GM18526 (cell line): ENCODE data around the gene MKI67.

Source experiments
- POLR2A ChIP-seq: IDR thresholded peaks from 3 replicates; pipeline ENCODE4 v1.6.1; 2011; ENCODE audit not compliant: insufficient read length; ENCODE audit errors: extremely low read depth

MKI67 gene

GRCh38 chr10:128152741-128153580 is 26.7 kb upstream of the MKI67 start:
- no peak for TF ChIP-seq POLR2A

DNA sequence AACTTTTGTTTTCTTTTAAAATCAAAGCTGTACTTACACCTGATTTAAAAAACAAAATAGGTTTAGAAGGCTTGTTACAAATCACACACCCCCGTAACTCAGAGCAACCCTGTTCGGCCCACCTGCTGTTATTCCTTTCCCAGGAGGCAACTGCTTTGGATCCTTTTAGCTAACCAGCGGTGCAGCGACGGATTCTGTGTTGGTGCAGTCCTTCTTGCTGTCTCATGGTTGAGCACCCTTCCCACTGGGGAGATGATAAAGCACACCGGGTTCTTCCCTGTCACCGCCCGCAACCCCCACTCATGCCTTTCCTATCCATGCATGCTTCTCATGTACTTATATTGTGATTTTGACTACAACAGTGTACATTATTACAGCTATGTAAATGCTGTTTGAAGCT is 24.8 kb upstream of the MKI67 start:
- TF ChIP-seq POLR2A: no peak

DNA sequence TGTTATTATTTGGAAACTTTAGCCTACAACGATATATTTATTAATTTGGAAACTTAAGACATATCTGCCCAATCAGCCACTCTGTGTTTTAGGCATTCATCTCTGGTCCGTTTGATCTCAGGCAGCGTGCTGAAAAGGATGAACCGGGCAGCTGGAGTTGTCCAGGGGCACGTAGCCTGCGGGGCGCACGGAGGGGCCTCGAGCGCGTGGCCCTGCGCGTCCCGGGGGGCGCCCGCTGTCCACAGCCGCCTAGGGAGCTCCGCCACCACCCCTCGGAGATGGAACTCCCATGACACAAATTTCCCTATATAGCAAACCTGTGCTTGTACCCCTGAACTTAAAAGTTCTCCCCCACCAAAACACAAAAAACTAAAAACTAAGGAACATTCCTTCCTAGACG is 24.3 kb upstream of the MKI67 start:
- no peak for TF ChIP-seq POLR2A

DNA sequence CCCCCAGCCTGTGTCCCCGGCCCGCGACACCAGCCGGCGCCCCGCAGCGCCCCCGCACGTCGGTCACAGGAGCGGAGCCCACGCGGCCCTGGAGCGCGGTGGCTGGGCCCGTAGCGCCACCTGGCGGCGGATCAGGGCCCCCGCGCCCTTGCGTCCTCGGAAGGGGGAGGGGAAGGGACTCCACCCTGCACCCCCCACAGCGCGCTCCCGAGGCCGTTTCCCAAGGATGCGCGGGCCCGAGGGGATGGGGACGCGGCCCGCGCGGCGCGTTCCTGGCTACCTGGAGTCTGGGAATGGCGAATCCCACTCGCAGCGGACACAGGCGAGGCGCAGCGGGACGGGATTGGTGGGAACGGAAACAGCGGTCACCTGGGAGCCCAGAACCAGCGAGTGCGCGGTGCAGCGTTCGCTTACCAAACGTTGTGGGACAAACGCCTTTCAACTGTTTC is 23.8 kb upstream of the MKI67 start:
- TF ChIP-seq POLR2A: no peak

DNA sequence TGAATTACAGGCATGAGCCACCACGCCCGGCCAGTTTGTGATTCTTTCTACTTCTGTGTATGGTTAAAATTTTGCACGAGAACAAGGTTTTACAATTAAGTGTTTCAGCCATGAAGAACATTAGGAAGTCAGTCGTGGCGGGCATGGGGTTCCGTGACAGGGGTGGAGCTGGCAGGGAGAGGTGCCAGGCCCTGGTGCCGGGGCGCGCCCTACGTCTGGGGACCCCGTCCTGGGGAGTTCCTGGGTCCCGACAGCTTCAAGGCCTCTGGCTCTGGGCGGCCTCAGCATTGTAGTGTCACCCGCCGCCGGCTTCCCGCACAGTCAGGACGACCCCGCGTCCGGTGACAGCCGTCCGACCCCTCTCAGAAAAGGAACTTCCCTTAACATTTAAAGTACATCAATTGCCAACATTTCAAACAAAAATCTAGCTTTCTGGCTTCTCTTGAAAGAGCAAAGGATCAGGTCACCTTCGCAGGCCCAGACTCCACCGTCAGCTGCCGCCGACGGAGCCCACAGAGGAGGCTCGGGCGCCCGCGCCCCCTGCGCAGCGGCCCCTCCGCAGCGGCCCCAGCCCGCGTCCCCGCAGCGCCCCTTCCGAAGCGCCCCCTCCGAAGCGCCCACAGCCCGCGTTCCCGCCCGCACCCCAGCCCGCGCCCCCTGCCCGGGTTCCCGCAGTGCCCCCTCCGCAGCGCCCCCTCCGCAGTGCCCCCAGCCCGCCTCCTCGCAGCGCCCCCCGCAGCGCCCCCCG is 23.2 kb upstream of the MKI67 start:
- TF ChIP-seq POLR2A: no peak

GRCh38 chr10:128147669-128148068 is 21.4 kb upstream of the MKI67 start:
- TF ChIP-seq POLR2A: no peak

DNA sequence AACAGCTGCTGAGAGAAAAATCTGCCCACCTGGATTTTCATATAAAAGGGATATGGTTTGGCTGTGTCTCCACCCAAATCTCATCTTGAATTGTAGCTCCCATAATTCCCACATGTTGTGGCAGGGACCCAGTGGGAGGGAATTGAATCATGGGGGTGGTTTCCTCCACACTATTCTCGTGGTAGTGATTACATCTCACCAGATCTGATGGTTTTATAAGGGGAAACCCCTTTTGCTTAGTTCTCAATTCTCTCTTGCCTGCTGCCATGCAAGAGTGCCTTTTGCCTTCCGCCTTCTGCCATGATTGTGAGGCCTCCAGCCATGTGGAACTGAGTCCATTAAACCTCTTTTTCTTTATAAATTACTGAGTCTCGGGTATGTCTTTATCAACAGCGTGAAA is 20.8 kb upstream of the MKI67 start:
- TF ChIP-seq POLR2A: no peak

DNA sequence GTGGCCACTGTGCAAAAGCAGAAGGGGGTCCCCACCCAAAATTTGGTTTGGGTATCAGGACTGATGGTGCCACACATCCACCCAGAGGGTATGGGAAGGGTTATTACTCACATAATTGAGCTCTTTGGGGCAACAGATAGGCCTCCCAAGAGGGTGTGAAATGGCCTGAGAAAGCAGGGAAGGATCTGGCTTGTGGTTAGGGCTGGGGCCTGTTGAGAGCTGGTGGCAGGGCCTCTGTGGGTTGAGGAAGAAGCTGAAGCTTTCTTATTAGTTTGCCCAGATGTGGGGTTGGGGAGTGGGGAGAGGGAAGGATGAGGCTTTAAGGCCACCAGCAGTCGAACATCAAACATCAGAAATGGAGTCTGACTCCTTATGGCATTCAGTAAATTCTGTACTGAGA is 18.3 kb upstream of the MKI67 start:
- no peak for TF ChIP-seq POLR2A

DNA sequence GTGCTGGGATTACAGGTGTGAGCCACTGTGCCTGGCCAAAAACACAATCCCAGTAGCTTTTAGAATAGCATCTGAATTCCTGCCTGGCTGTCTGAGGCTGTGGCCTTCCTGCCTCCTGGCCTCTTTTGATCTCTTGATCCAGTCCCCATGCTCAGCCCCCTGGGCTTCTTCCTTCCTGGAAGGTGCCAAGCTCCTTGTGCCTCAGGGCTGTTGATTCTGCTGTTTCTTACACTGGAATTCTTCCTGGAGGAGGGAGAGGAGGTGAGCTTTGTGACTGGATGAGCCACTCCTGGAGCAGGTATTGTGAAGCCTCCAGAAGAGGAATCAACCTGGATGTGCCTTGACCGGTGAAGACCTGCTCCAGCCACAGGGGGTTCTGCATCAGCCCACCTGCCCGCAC is 17.3 kb upstream of the MKI67 start:
- TF ChIP-seq POLR2A: no peak

DNA sequence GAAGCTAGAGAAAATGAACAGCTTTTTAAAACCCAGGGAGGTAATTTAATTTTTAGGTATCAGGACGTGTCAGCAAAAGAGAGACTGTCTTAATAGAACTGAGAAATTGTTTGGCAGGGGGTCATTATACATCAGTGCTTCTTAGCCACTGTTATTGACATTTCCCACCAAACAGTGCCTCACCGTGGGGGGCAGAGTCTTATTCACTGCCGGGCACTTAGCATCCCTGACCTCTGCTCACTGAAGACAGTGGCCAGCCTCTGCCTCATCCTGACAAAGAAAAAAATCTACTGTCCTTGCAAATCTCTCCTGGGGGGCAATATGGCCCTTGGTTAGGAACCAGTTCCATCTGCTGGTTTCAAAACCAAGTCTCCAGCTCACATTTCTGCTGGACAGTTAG is 14.2 kb upstream of the MKI67 start:
- TF ChIP-seq POLR2A: no peak

DNA sequence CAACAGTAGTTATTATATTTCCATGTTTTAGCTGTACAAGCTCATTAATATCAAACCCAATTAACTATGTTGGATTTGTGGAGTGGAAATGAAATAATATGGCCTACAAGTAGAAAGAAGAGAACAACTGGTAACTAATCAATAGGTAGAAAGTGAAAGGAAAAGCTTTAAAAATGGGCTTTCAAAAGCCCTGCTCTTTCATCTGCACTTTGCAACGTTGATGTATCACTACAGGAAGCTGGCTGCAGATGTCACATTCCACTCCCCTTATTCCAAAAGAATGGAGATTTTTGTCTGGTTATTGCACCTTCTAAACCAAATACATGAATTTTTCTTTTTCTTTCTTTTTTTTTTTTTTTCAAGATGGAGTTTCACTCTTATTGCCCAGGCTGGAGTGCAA is 11.7 kb upstream of the MKI67 start:
- no peak for TF ChIP-seq POLR2A

- TF ChIP-seq POLR2A: no peak
Measured at GRCh38 chr10:128130051-128130450, 3.8 kb upstream of the MKI67 start.

DNA sequence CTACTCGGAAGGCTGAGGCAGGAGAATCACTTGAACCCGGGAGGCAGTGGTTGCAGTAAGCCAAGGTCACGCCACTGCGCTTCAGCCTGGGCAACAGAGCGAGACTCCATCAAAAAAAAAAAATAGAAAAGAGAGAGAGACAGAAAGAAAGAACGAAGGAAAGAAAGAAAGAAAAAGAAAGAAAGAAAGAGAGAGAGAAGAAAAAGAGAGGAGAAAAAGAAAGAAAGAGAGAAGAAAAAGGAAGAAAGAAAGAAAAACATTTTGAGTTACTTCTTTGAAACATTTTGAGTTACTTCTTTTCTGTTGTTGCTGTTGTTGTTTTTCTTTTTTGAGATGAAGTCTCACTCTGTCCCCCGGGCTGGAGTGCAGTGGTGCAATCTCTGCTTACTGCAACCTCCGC is 2.4 kb upstream of the MKI67 start:
- TF ChIP-seq POLR2A: no peak

DNA sequence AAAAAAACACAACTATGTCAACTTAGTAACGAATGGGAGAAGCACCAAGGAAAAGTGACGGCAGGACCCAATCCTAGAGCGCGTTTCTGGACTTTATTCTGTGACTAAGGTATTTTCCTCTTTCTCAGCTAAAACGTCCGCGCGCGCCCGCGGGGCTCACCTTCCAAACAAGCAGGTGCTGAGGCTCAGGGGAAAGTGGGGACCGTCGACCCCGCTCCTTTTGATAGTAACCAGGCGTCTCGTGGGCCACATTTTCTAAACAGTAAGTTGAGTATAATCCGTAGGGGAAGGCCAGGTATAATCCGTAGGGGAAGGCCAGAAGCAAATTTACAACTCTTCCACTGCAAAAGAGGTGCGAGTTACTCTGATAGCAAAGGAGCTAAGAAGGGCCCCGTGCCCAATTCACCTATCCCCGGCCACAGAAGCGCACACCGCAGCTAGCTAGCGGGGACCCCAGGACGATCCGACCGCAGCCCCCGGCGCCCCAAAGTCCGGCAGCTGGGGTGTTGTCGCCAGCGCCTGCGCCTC is 743 bp downstream of the MKI67 start:
- TF ChIP-seq POLR2A: no peak

DNA sequence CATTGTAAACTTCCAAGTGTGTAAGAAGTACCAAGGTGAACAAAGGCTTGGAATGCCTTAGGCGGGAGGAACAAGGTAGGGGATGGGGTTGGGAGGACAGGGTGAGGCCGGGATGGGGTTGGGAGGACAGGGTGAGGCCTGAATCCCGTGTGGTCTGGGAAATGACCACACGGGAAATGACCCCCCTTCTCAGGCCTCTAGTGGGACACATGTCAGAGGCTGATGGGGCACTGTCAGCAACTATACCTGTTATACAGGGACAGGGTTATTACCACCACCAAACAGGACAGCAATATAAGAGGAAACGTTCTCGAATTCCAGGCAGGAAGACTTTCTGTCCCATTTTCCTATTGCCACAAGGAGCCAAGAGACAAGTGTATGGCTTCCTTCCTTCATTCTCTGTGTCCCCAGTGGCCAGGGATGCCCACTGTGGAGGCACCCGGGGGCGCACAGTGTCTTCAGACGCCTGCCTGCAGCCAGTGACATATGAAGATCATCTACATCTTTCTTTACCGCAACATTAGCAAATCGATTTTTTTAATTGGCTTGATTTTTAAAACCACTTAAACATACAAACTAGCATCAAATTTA is 1.3 kb downstream of the MKI67 start:
- TF ChIP-seq POLR2A: no peak

GRCh38 chr10:128123846-128124245 is 2.4 kb downstream of the MKI67 start:
- TF ChIP-seq POLR2A: no peak

GRCh38 chr10:128122931-128123330 is 3.3 kb downstream of the MKI67 start:
- no peak for TF ChIP-seq POLR2A
